Stomach smooth muscle (tissue), 2 donors: Measurements from ENCODE around the gene GLIPR1.
"Not testable (repeated sequence)": the region's sequence is repeated elsewhere in the genome, so short reads cannot be mapped to it uniquely, and the experiment has no call there.

ENCODE experiments used
- H3K27ac ChIP-seq: one replicate; pipeline ENCODE4 v1.7.0; 2013; ENCODE audit warnings: mild to moderate bottlenecking, low read length, inconsistent platforms
- H3K27me3 ChIP-seq, 2 donors: one replicate each; pipeline ENCODE4 v1.7.0; 2013; ENCODE audit warnings: low read length in 2 of 2; ENCODE audit not compliant: insufficient read depth in 2 of 2, control insufficient read depth in 1 of 2
- H3K36me3 ChIP-seq, 2 donors: one replicate each; pipeline ENCODE4 v1.7.0; 2013; ENCODE audit warnings: low read length in 2 of 2; ENCODE audit not compliant: control insufficient read depth in 2 of 2, insufficient read depth in 2 of 2
- H3K4me1 ChIP-seq: one replicate; pipeline ENCODE4 v1.7.0; 2013; ENCODE audit warnings: low read length; ENCODE audit not compliant: control insufficient read depth, insufficient read depth
- H3K4me3 ChIP-seq, 2 donors: one replicate each; pipeline ENCODE4 v1.7.0; 2013; ENCODE audit warnings: low read length in 2 of 2
- H3K9ac ChIP-seq, 2 donors: one replicate each; pipeline ENCODE4 v1.7.0; 2013; ENCODE audit warnings: low read length in 2 of 2, mild to moderate bottlenecking in 1 of 2
- H3K9me3 ChIP-seq, 2 donors: one replicate each; pipeline ENCODE4 v1.7.0; 2013; ENCODE audit warnings: low read length in 2 of 2; ENCODE audit not compliant: control insufficient read depth in 2 of 2
- donor health status: healthy.
- donor health status: Pancreatic carcinoma.

GLIPR1 gene

GRCh38 chr12:75480469-75480949, at the start of gene GLIPR1:
TSS of gene GLIPR1 (plus strand) at chr12:75480755. CDS start at chr12:75480881, 126 bp downstream.
- H3K9me3 ChIP-seq: no peaks in the 10 kb centered on the region
- H3K27me3 ChIP-seq: no peaks in the 10 kb centered on the region
- H3K4me1 ChIP-seq: peaks cover 14% of the 10 kb centered on the region
- H3K27ac ChIP-seq: peak within 1 kb of the TSS; percentile 70
- peak within 1 kb of the TSS; percentile 74 to 83 for H3K9ac ChIP-seq
- H3K36me3 ChIP-seq: no peaks in the 10 kb centered on the region
- H3K4me3 ChIP-seq: peak within 1 kb of the TSS; percentile 63 to 81

- H3K9me3 ChIP-seq: peaks cover 0 to 3% of the 10 kb centered on the region in 2 donors
- no peak overlapping the region for H3K4me3 ChIP-seq
- H3K4me1 ChIP-seq: no peaks in the 10 kb centered on the region
- H3K36me3 ChIP-seq: no peaks in the 10 kb centered on the region
- H3K27me3 ChIP-seq: no peaks in the 10 kb centered on the region
- H3K9ac ChIP-seq: no peak overlapping the region
- no peak overlapping the region for H3K27ac ChIP-seq
These were observed 47.6 kb upstream of the GLIPR1 start for GRCh38 chr12:75432924-75433323.

GRCh38 chr12:75437564-75437963, 43.0 kb upstream of the GLIPR1 start:
- H3K36me3 ChIP-seq: no peaks in the 10 kb centered on the region
- no peak overlapping the region for H3K27ac ChIP-seq
- H3K9ac ChIP-seq: no peak overlapping the region
- no peaks in the 10 kb centered on the region for H3K27me3 ChIP-seq
- H3K9me3 ChIP-seq: peaks cover 0 to 6% of the 10 kb centered on the region in 2 donors
- no peak overlapping the region for H3K4me3 ChIP-seq
- no peaks in the 10 kb centered on the region for H3K4me1 ChIP-seq

- H3K27me3 ChIP-seq: no peaks in the 10 kb centered on the region
- no peak overlapping the region for H3K27ac ChIP-seq
- no peak overlapping the region for H3K9ac ChIP-seq
- no peak overlapping the region for H3K4me3 ChIP-seq
- H3K4me1 ChIP-seq: no peaks in the 10 kb centered on the region
- H3K36me3 ChIP-seq: no peaks in the 10 kb centered on the region
- H3K9me3 ChIP-seq: peaks cover 0 to 6% of the 10 kb centered on the region in 2 donors
These were observed 42.3 kb upstream of the GLIPR1 start for GRCh38 chr12:75438059-75438754.

GRCh38 chr12:75439048-75439447, 41.5 kb upstream of the GLIPR1 start:
- Histone ChIP-seq H3K9ac (no peak overlapping the region), H3K4me1 (no peaks in the 10 kb centered on the region), H3K27ac (no peak overlapping the region), H3K36me3 (no peaks in the 10 kb centered on the region), H3K27me3 (no peaks in the 10 kb centered on the region), H3K4me3 (no peak overlapping the region), H3K9me3 (peaks cover 0 to 6% of the 10 kb centered on the region in 2 donors)

- Histone ChIP-seq H3K4me1 (no peaks in the 10 kb centered on the region), H3K27me3 (no peaks in the 10 kb centered on the region), H3K9me3 (peaks cover 0 to 6% of the 10 kb centered on the region in 2 donors), H3K4me3 (no peak overlapping the region), H3K36me3 (no peaks in the 10 kb centered on the region), H3K9ac (no peak overlapping the region), H3K27ac (no peak overlapping the region)
These were observed 40.6 kb upstream of the GLIPR1 start for GRCh38 chr12:75439930-75440329.

- not testable (repeated sequence) for H3K9me3 ChIP-seq, H3K4me3 ChIP-seq, H3K9ac ChIP-seq, H3K27ac ChIP-seq, H3K27me3 ChIP-seq, H3K4me1 ChIP-seq, H3K36me3 ChIP-seq
These were observed 38.7 kb upstream of the GLIPR1 start for GRCh38 chr12:75441687-75442449.

- not testable (repeated sequence) for H3K4me3 ChIP-seq, H3K9me3 ChIP-seq, H3K27me3 ChIP-seq, H3K4me1 ChIP-seq, H3K9ac ChIP-seq, H3K36me3 ChIP-seq, H3K27ac ChIP-seq
These were observed 38.1 kb upstream of the GLIPR1 start for GRCh38 chr12:75442454-75442853.

- Histone ChIP-seq H3K9ac (no peak overlapping the region), H3K9me3 (no peaks in the 10 kb centered on the region), H3K36me3 (no peaks in the 10 kb centered on the region), H3K27ac (no peak overlapping the region), H3K4me3 (no peak overlapping the region), H3K4me1 (no peaks in the 10 kb centered on the region), H3K27me3 (no peaks in the 10 kb centered on the region)
These were observed 36.8 kb upstream of the GLIPR1 start for GRCh38 chr12:75443709-75444108.

- Histone ChIP-seq H3K9ac (no peak overlapping the region), H3K27ac (no peak overlapping the region), H3K9me3 (no peaks in the 10 kb centered on the region), H3K36me3 (no peaks in the 10 kb centered on the region), H3K4me1 (no peaks in the 10 kb centered on the region), H3K4me3 (no peak overlapping the region), H3K27me3 (no peaks in the 10 kb centered on the region)
These were observed 36.0 kb upstream of the GLIPR1 start for GRCh38 chr12:75444429-75445136.
